HCT116 (cell line): ENCODE results near the gene RCC1. TPM values are rescaled to one million over a fixed set of nuclear protein-coding genes. Genes with fewer than 3 reads are reported as not detected.

Source experiments
- ATAC-seq: fragments of 200-7000 bp; cut with Tn5 transposase; 2 replicates; pipeline ENCODE4 v1.9.1; 2020; ENCODE audit warnings: mild to moderate bottlenecking, moderate library complexity
- BruUV-seq: library from RNA; stranded (reverse); fragments of 400-500 nt; replicated peaks from 2 replicates; lab custom pipeline; 2021; lab: Mats Ljungman, UMichigan
- CTCF ChIA-PET: fragments of 300-600 bp; sonication (Branson Sonifier 250); formaldehyde crosslinking; loops from one replicate; lab custom pipeline; 2021; ENCODE audit warnings: antibody characterized with exemption; lab: Charles Lee
- POLR2A ChIA-PET: fragments of 300-600, 350-600 bp; sonication (Branson Sonifier 250); formaldehyde crosslinking; loops from one replicate; lab custom pipeline; 2021; ENCODE audit warnings: antibody characterized with exemption; lab: Charles Lee
- RAD21 ChIA-PET, 2 experiments: fragments of 300-600 bp; sonication (Branson Sonifier 250); formaldehyde crosslinking; loops; one replicate each; lab custom pipeline; 2023; ENCODE audit warnings: low total read pairs in 2 of 2; ENCODE audit not compliant: uncharacterized antibody in 2 of 2, unreplicated experiment in 2 of 2, low non-redundant PET in 1 of 2; lab: Charles Lee
- DNase-seq: peaks from one replicate; pipeline ENCODE4 v3.0.0-alpha.2; 2010; ENCODE audit warnings: low read depth, low spot score
- H2AFZ ChIP-seq: fragments of 200-600 bp; shearing (Covaris generic), sonication (generic); 2 replicates; pipeline ENCODE4 v1.6.1; 2017; ENCODE audit warnings: low read depth, mixed run types, mixed read lengths, antibody characterized with exemption, low read length; ENCODE audit not compliant: poor library complexity, severe bottlenecking
- H3K27ac ChIP-seq: 2 replicates; pipeline ENCODE4 v1.5.1; 2012; ENCODE audit warnings: low read depth, low read length
- H3K27me3 ChIP-seq: fragments of 200-600 bp; sonication (generic); 2 replicates; pipeline ENCODE4 v1.6.1; 2016; ENCODE audit warnings: mixed run types, low read length, mixed read lengths; ENCODE audit not compliant: insufficient read depth
- H3K36me3 ChIP-seq, 2 experiments: fragments of 200-500 bp in 1 of 2; fragments of 200-600 bp in 1 of 2; sonication (Bioruptor generic) in 1 of 2; sonication (generic) in 1 of 2; 2 replicates each; pipeline versions ENCODE4 v1.5.1 to v1.6.1; 2014 to 2016; ENCODE audit warnings: low read length in 2 of 2, inconsistent platforms in 1 of 2, mixed read lengths in 1 of 2, mixed run types in 1 of 2; ENCODE audit not compliant: insufficient read depth in 2 of 2, control insufficient read depth in 1 of 2
- H3K4me1 ChIP-seq, 2 experiments: fragments of 200-600 bp in 1 of 2; sonication (generic) in 1 of 2; 2 replicates each; pipeline versions ENCODE4 v1.5.1 to v1.6.1; 2012 to 2017; ENCODE audit warnings: low read length in 2 of 2, inconsistent platforms in 1 of 2, mild to moderate bottlenecking in 1 of 2, mixed read lengths in 1 of 2, mixed run types in 1 of 2, moderate library complexity in 1 of 2; ENCODE audit not compliant: insufficient read depth in 2 of 2, control insufficient read depth in 1 of 2
- H3K4me2 ChIP-seq: fragments of 200-600 bp; sonication (generic); 2 replicates; pipeline ENCODE4 v1.6.1; 2017; ENCODE audit warnings: mixed run types, low read length, mixed read lengths
- H3K4me3 ChIP-seq, 2 experiments: fragments of 200-600 bp in 1 of 2; sonication (generic) in 1 of 2; replicated peaks in 1 of 2; 2 replicates each; pipeline ENCODE4 v1.5.1; 2011 to 2016; ENCODE audit warnings: low read length in 2 of 2, control low read depth in 1 of 2, low read depth in 1 of 2, mild to moderate bottlenecking in 1 of 2, mixed read lengths in 1 of 2, mixed run types in 1 of 2
- H3K79me2 ChIP-seq: fragments of 200-600 bp; sonication (generic); 2 replicates; pipeline ENCODE4 v1.6.1; 2017; ENCODE audit warnings: mild to moderate bottlenecking, mixed run types, low read length, moderate library complexity, mixed read lengths; ENCODE audit not compliant: insufficient read depth
- H3K9ac ChIP-seq: fragments of 200-600 bp; sonication (generic); 2 replicates; pipeline ENCODE4 v1.6.1; 2016; ENCODE audit warnings: low read length, mixed read lengths
- H3K9me2 ChIP-seq: fragments of 200-600 bp; sonication (generic), shearing (Covaris generic); 2 replicates; pipeline ENCODE4 v1.6.1; 2017; ENCODE audit warnings: mixed run types, mild to moderate bottlenecking, moderate library complexity; ENCODE audit not compliant: insufficient read depth
- H3K9me3 ChIP-seq, 2 experiments: fragments of 200-500 bp in 1 of 2; fragments of 200-600 bp in 1 of 2; sonication (Bioruptor generic) in 1 of 2; sonication (generic) in 1 of 2; 2 replicates each; pipeline ENCODE4 v1.6.1; 2014 to 2017; ENCODE audit warnings: low read length in 2 of 2, mixed read lengths in 2 of 2, inconsistent platforms in 1 of 2, low read depth in 1 of 2, mild to moderate bottlenecking in 1 of 2, mixed run types in 1 of 2, moderate library complexity in 1 of 2; ENCODE audit not compliant: control insufficient read depth in 1 of 2, insufficient read depth in 1 of 2
- H4K20me1 ChIP-seq: fragments of 200-600 bp; sonication (generic), shearing (Covaris generic); 2 replicates; pipeline ENCODE4 v1.6.1; 2017; ENCODE audit warnings: mixed run types, mild to moderate bottlenecking, moderate library complexity; ENCODE audit not compliant: insufficient read depth
- CEBPB ChIP-seq: IDR thresholded peaks from 2 replicates; pipeline ENCODE4 v1.6.1; 2012; ENCODE audit warnings: low read depth
- EGR1 ChIP-seq: IDR thresholded peaks from 2 replicates; pipeline ENCODE4 v1.6.1; 2012; ENCODE audit warnings: low read depth
- ELF1 ChIP-seq: IDR thresholded peaks from 2 replicates; pipeline ENCODE4 v1.6.1; 2012; ENCODE audit warnings: low read depth, borderline replicate concordance
- EZH2 ChIP-seq: fragments of 200-600 bp; sonication (generic); IDR thresholded peaks from 2 replicates; pipeline ENCODE4 v1.6.1; 2017; ENCODE audit warnings: antibody characterized with exemption, mixed run types
- EZH2phosphoT487 ChIP-seq: fragments of 200-600 bp; IDR thresholded peaks from 2 replicates; pipeline ENCODE4 v1.6.1; 2018; ENCODE audit warnings: antibody characterized with exemption, borderline replicate concordance
- FOSL1 ChIP-seq: IDR thresholded peaks from 2 replicates; pipeline ENCODE4 v1.6.1; 2012; ENCODE audit warnings: low read depth
- POLR2A ChIP-seq: IDR thresholded peaks from 2 replicates; pipeline ENCODE4 v1.7.0; 2011; ENCODE audit warnings: borderline replicate concordance; ENCODE audit not compliant: insufficient read depth, insufficient read length; ENCODE audit errors: extremely low read depth
- POLR2AphosphoS5 ChIP-seq: IDR thresholded peaks from 2 replicates; pipeline ENCODE4 v1.6.1; 2011; ENCODE audit warnings: mild to moderate bottlenecking, low read depth, low read length, moderate library complexity
- RAD21 ChIP-seq: IDR thresholded peaks from 2 replicates; pipeline ENCODE4 v1.6.1; 2012; ENCODE audit warnings: low read depth, mild to moderate bottlenecking
- SIN3A ChIP-seq: IDR thresholded peaks from 2 replicates; pipeline ENCODE4 v1.6.1; 2012; ENCODE audit warnings: low read depth
- SP1 ChIP-seq: IDR thresholded peaks from 2 replicates; pipeline ENCODE4 v1.6.1; 2012; ENCODE audit warnings: low read depth
- SRF ChIP-seq: IDR thresholded peaks from 2 replicates; pipeline ENCODE4 v1.6.1; 2012; ENCODE audit warnings: low read depth
- TCF7L2 ChIP-seq: IDR thresholded peaks from 2 replicates; pipeline ENCODE4 v1.7.0; 2011; ENCODE audit warnings: borderline replicate concordance, inconsistent platforms; ENCODE audit not compliant: insufficient read depth, insufficient read length; ENCODE audit errors: extremely low read depth
- YY1 ChIP-seq: IDR thresholded peaks from 2 replicates; pipeline ENCODE4 v1.6.1; 2011; ENCODE audit warnings: low read length, low read depth, moderate library complexity, mild to moderate bottlenecking; ENCODE audit not compliant: insufficient replicate concordance; ENCODE audit errors: extremely low read depth
- ZNF274 ChIP-seq: fragments of 200-500 bp; sonication (Bioruptor generic); IDR thresholded peaks from 2 replicates; pipeline ENCODE4 v1.6.1; 2014; ENCODE audit warnings: mild to moderate bottlenecking, low read depth, low read length, inconsistent platforms
- intact Hi-C: fragments of 100-400 bp; cut with micrococcal nuclease; formaldehyde crosslinking; loops from 2 replicates; pipeline ENCODE4 v1.10.0; 2022
- total RNA-seq: library from RNA; stranded (reverse); gene quantifications from one replicate; pipeline ENCODE4 v1.2.1, GENCODE V29; 2021; ENCODE audit not compliant: unreplicated experiment
- TF ChIP-seq, protein P1 (sequence below): IDR thresholded peaks from 2 replicates; pipeline ENCODE4 v1.6.1; 2011; ENCODE audit warnings: mild to moderate bottlenecking, low read length, moderate library complexity; ENCODE audit not compliant: insufficient replicate concordance; ENCODE audit errors: extremely low read depth
- TF ChIP-seq, protein P2 (sequence below): IDR thresholded peaks from 2 replicates; pipeline ENCODE4 v1.6.1; 2012
- TF ChIP-seq, protein P3 (sequence below): IDR thresholded peaks from 2 replicates; pipeline ENCODE4 v1.6.1; 2012; ENCODE audit warnings: low read depth
- TF ChIP-seq, protein P4 (sequence below), 3 experiments: fragments of 200-600 bp in 1 of 3; sonication (generic) in 1 of 3; IDR thresholded peaks in 2 of 3; conservative IDR thresholded peaks in 1 of 3; 2 replicates each; pipeline ENCODE4 v1.5.1; 2012 to 2017; ENCODE audit warnings: low read depth in 2 of 3, low read length in 2 of 3, antibody characterized with exemption in 1 of 3, borderline replicate concordance in 1 of 3, control low read depth in 1 of 3, mild to moderate bottlenecking in 1 of 3, mixed read lengths in 1 of 3, mixed run types in 1 of 3, moderate library complexity in 1 of 3; ENCODE audit not compliant: insufficient read depth in 1 of 3
- TF ChIP-seq, protein P5 (sequence below): IDR thresholded peaks from 2 replicates; pipeline ENCODE4 v1.6.1; 2012

Gene RCC1
- total RNA-seq, 1 experiment from 2014 or later, result 124 TPM

GRCh38 chr1:28573564-28573963 is 67.7 kb downstream of the RCC1 start:
- Histone ChIP-seq H3K9me3 (no peaks in the 10 kb centered on the region), H3K36me3 (peaks cover 16 to 22% of the 10 kb centered on the region in 2 experiments; a peak in 3 of 4 replicates), H4K20me1 (peaks cover 4% of the 10 kb centered on the region; the same call in 1 of the 2 replicates), H3K4me2 (no peak overlapping the region), H3K9me2 (no peaks in the 10 kb centered on the region), H2AFZ (no peak overlapping the region), H3K27me3 (no peaks in the 10 kb centered on the region), H3K4me1 (no peaks in the 10 kb centered on the region), H3K27ac (no peak overlapping the region), H3K79me2 (no peaks in the 10 kb centered on the region), H3K9ac (no peak overlapping the region), H3K4me3 (no peak overlapping the region)
- intact Hi-C loops, result no loop called here
- ChIA-PET CTCF (no interaction called here), POLR2A (interaction anchor here (1.3 kb wide), 1 partner anchor 8 kb away, joined by 4 read pairs; no protein-coding TSS in a partner anchor), RAD21 (no interaction called here)
- DNase-seq (no peak), ATAC-seq (no peak)
- no TSS peak for BruUV-seq
- TF ChIP-seq CEBPB (no peak), POLR2AphosphoS5 (no peak), TCF7L2 (no peak), ZNF274 (no peak), SRF (no peak), EZH2phosphoT487 (no peak), FOSL1 (no peak), SP1 (no peak), YY1 (no peak), POLR2A (no peak), ELF1 (no peak), SIN3A (no peak), EGR1 (no peak), EZH2 (no peak), RAD21 (no peak)
- TF ChIP-seq, protein P1, sequence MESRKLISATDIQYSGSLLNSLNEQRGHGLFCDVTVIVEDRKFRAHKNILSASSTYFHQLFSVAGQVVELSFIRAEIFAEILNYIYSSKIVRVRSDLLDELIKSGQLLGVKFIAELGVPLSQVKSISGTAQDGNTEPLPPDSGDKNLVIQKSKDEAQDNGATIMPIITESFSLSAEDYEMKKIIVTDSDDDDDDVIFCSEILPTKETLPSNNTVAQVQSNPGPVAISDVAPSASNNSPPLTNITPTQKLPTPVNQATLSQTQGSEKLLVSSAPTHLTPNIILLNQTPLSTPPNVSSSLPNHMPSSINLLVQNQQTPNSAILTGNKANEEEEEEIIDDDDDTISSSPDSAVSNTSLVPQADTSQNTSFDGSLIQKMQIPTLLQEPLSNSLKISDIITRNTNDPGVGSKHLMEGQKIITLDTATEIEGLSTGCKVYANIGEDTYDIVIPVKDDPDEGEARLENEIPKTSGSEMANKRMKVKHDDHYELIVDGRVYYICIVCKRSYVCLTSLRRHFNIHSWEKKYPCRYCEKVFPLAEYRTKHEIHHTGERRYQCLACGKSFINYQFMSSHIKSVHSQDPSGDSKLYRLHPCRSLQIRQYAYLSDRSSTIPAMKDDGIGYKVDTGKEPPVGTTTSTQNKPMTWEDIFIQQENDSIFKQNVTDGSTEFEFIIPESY, result no peak
- TF ChIP-seq, protein P2, sequence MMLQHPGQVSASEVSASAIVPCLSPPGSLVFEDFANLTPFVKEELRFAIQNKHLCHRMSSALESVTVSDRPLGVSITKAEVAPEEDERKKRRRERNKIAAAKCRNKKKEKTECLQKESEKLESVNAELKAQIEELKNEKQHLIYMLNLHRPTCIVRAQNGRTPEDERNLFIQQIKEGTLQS, result no peak
- TF ChIP-seq, protein P3, sequence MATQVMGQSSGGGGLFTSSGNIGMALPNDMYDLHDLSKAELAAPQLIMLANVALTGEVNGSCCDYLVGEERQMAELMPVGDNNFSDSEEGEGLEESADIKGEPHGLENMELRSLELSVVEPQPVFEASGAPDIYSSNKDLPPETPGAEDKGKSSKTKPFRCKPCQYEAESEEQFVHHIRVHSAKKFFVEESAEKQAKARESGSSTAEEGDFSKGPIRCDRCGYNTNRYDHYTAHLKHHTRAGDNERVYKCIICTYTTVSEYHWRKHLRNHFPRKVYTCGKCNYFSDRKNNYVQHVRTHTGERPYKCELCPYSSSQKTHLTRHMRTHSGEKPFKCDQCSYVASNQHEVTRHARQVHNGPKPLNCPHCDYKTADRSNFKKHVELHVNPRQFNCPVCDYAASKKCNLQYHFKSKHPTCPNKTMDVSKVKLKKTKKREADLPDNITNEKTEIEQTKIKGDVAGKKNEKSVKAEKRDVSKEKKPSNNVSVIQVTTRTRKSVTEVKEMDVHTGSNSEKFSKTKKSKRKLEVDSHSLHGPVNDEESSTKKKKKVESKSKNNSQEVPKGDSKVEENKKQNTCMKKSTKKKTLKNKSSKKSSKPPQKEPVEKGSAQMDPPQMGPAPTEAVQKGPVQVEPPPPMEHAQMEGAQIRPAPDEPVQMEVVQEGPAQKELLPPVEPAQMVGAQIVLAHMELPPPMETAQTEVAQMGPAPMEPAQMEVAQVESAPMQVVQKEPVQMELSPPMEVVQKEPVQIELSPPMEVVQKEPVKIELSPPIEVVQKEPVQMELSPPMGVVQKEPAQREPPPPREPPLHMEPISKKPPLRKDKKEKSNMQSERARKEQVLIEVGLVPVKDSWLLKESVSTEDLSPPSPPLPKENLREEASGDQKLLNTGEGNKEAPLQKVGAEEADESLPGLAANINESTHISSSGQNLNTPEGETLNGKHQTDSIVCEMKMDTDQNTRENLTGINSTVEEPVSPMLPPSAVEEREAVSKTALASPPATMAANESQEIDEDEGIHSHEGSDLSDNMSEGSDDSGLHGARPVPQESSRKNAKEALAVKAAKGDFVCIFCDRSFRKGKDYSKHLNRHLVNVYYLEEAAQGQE, result no peak
- TF ChIP-seq, protein P4, sequence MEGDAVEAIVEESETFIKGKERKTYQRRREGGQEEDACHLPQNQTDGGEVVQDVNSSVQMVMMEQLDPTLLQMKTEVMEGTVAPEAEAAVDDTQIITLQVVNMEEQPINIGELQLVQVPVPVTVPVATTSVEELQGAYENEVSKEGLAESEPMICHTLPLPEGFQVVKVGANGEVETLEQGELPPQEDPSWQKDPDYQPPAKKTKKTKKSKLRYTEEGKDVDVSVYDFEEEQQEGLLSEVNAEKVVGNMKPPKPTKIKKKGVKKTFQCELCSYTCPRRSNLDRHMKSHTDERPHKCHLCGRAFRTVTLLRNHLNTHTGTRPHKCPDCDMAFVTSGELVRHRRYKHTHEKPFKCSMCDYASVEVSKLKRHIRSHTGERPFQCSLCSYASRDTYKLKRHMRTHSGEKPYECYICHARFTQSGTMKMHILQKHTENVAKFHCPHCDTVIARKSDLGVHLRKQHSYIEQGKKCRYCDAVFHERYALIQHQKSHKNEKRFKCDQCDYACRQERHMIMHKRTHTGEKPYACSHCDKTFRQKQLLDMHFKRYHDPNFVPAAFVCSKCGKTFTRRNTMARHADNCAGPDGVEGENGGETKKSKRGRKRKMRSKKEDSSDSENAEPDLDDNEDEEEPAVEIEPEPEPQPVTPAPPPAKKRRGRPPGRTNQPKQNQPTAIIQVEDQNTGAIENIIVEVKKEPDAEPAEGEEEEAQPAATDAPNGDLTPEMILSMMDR (IDR thresholded peaks at IDR 0.05 in 2 of 3, conservative IDR thresholded peaks at IDR 0.05 in 1 of 3; ENCODE audit: borderline replicate concordance in 1 of 3, insufficient read depth in 1 of 3, low read depth in 2 of 3, low read length in 2 of 3), result no peak
- TF ChIP-seq, protein P5, sequence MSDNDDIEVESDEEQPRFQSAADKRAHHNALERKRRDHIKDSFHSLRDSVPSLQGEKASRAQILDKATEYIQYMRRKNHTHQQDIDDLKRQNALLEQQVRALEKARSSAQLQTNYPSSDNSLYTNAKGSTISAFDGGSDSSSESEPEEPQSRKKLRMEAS, result no peak
